SU-DHL-6 (cell line): ENCODE results near the gene EPAS1.

ENCODE experiments used
- CTCF ChIP-seq: fragments of 200-600 bp; sonication (generic); IDR thresholded peaks from one replicate; pipeline ENCODE4 v1.5.1; 2017; ENCODE audit warnings: antibody characterized with exemption, mild to moderate bottlenecking, low read length, moderate library complexity; ENCODE audit not compliant: insufficient read depth, poor library complexity, severe bottlenecking
- EZH2phosphoT487 ChIP-seq: fragments of 200-600 bp; sonication (generic), shearing (Covaris generic); conservative IDR thresholded peaks from 2 replicates; pipeline ENCODE4 v1.6.1; 2018; ENCODE audit warnings: mild to moderate bottlenecking, antibody characterized with exemption, low read length, moderate library complexity, mixed read lengths

- no peak for TF ChIP-seq CTCF
- no peak for TF ChIP-seq EZH2phosphoT487
These were observed 96.2 kb downstream of the EPAS1 start for GRCh38 chr2:46393347-46393820.
